Measurements from ENCODE around the gene KCNH3. TPM values are rescaled to one million over a fixed set of nuclear protein-coding genes. Genes with fewer than 3 reads are reported as not detected.

Gene KCNH3
- total RNA-seq, 1 experiment from 2014 or later = 0.26 TPM

GRCh38 chr12:49503674-49504180, 35.1 kb upstream of the KCNH3 start:
- Mint-ChIP-seq H3K4me1 (no peaks in the 10 kb centered on the region), H3K27me3 (ENCODE audit: low read depth) (no peaks in the 10 kb centered on the region; the same call in 1 of the 2 replicates), H3K4me3 (no peak overlapping the region), H3K27ac (peak overlapping the region in 1 of 3 experiments; percentile 58; a peak in 1 of 7 replicates), H3K9me3 (no peaks in the 10 kb centered on the region), H3K36me3 (ENCODE audit: insufficient read depth in 1 of 3, low read depth in 3 of 3) (peaks cover 20 to 42% (median 34%) of the 10 kb centered on the region in 3 experiments)
- H3K79me2 ChIP-seq (ENCODE audit: insufficient read depth, low read length) = no peaks in the 10 kb centered on the region
- H4K20me1 ChIP-seq (ENCODE audit: control insufficient read depth, insufficient read depth, insufficient read length) = no peaks in the 10 kb centered on the region
- no peak overlapping the region for H3K9ac ChIP-seq (ENCODE audit: extremely low read depth, insufficient read length, low read length)
- no peak overlapping the region for H3K4me2 ChIP-seq (ENCODE audit: insufficient read depth, insufficient read length, low read length)
- H4K5ac ChIP-seq (ENCODE audit: insufficient read length, low read depth, low read length) = no peak overlapping the region
- H3K4me1 ChIP-seq (ENCODE audit: insufficient read depth, low read length) = no peaks in the 10 kb centered on the region
- no peak overlapping the region for H4K91ac ChIP-seq (ENCODE audit: insufficient read length, low read depth, low read length)
- H2BK20ac ChIP-seq (ENCODE audit: low read depth, low read length, poor library complexity, severe bottlenecking) = no peak overlapping the region
- H3K27me3 ChIP-seq (ENCODE audit: insufficient read depth, low read length) = no peaks in the 10 kb centered on the region
- H2BK15ac ChIP-seq (ENCODE audit: low read depth, low read length) = no peak overlapping the region
- no peak overlapping the region for H3K23ac ChIP-seq (ENCODE audit: insufficient read length, low read depth, low read length)
- WGBS (ENCODE audit: extremely low coverage, insufficient read length, low lambda C conversion rate) = no CpG with 5 or more reads among the region's 5 CpGs
- no peak overlapping the region for H4K8ac ChIP-seq (replicated peaks; ENCODE audit: insufficient read length, low read depth, low read length)
- H3K23me2 ChIP-seq (ENCODE audit: insufficient read length, low read depth, low read length, poor library complexity, severe bottlenecking) = no peaks in the 10 kb centered on the region
- H2AK5ac ChIP-seq (ENCODE audit: insufficient read length, low read length) = no peak overlapping the region
- no peak overlapping the region for H3T11ph ChIP-seq (ENCODE audit: low read length)
- H2BK120ac ChIP-seq (ENCODE audit: low read depth, low read length, poor library complexity, severe bottlenecking) = no peak overlapping the region
- no peak overlapping the region for H2BK12ac ChIP-seq (ENCODE audit: insufficient read length, low read depth, low read length)
- no peak overlapping the region for H3K4ac ChIP-seq (ENCODE audit: low read depth, low read length)
- no peak overlapping the region for H2BK5ac ChIP-seq (ENCODE audit: insufficient read length, low read length)
- no peak overlapping the region for H3K14ac ChIP-seq (ENCODE audit: insufficient read depth, low read length)
- no peaks in the 10 kb centered on the region for H3K9me3 ChIP-seq (ENCODE audit: control insufficient read depth, low read depth, low read length)
- DNase-seq = no peak
- no peak overlapping the region for H3K56ac ChIP-seq (ENCODE audit: insufficient read length, low read depth, low read length)
- H3K27ac ChIP-seq (ENCODE audit: insufficient read length, low read depth, low read length) = no peak overlapping the region
- TF ChIP-seq CTCF (conservative IDR thresholded peaks at IDR 0.05) = no peak
- H3K18ac ChIP-seq (ENCODE audit: insufficient read length, low read depth, low read length) = no peak overlapping the region
- no peaks in the 10 kb centered on the region for H3K79me1 ChIP-seq (ENCODE audit: insufficient read depth, low read depth, low read length, poor library complexity, severe bottlenecking)
- no peak overlapping the region for H2AFZ ChIP-seq (ENCODE audit: low read length)

Data from H9 (cell line).